ENCODE results near the gene POLA1.

DNA sequence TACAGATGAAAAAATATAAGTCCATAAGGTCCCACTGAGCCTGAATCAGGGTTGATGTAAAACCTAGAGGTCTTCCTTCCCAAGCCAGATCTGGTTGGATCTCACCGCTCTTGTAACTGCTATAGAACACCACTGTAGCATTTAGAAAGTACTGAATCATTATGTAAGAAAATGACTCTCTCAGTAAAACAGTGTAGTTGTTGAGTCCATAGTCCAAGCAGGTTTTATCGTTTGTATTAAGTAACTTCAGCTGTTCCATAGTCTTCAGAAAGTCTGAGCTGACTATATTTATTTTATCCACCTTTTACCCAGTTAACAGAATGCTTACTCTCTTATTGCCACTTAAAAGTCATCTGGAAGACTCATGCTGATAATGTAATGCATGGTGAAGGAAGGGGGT lies 82.2 kb downstream of the POLA1 start:
- no peak for TF ChIP-seq POLR2A (IDR thresholded peaks at IDR 0.05)
- TF ChIP-seq, protein P1, sequence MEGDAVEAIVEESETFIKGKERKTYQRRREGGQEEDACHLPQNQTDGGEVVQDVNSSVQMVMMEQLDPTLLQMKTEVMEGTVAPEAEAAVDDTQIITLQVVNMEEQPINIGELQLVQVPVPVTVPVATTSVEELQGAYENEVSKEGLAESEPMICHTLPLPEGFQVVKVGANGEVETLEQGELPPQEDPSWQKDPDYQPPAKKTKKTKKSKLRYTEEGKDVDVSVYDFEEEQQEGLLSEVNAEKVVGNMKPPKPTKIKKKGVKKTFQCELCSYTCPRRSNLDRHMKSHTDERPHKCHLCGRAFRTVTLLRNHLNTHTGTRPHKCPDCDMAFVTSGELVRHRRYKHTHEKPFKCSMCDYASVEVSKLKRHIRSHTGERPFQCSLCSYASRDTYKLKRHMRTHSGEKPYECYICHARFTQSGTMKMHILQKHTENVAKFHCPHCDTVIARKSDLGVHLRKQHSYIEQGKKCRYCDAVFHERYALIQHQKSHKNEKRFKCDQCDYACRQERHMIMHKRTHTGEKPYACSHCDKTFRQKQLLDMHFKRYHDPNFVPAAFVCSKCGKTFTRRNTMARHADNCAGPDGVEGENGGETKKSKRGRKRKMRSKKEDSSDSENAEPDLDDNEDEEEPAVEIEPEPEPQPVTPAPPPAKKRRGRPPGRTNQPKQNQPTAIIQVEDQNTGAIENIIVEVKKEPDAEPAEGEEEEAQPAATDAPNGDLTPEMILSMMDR (IDR thresholded peaks at IDR 0.05): no peak

All from testis (tissue), 2 donors.